CD4-positive, alpha-beta T cell treated with Interleukin-15 for 1 hour (primary cell): Measurements from ENCODE around the gene MYL6B.

Experiments used
- DNase-seq: peaks from one replicate; pipeline ENCODE4 v3.0.0-alpha.2; 2020

The MYL6B gene

GRCh38 chr12:56124133-56124532 is 28.3 kb upstream of the MYL6B start:
- no peak for DNase-seq

GRCh38 chr12:56126732-56127239 is 25.6 kb upstream of the MYL6B start:
- no peak for DNase-seq

GRCh38 chr12:56127485-56127887 is 24.9 kb upstream of the MYL6B start:
- DNase-seq, result no peak

- peak; percentile 100 for DNase-seq
Measured at GRCh38 chr12:56127888-56128669, 24.3 kb upstream of the MYL6B start, which contains the start of gene ESYT1. Gene ESYT1, plus strand, starts transcription at chr12:56128267. Its CDS starts 53 bp downstream, at chr12:56128320.

GRCh38 chr12:56128670-56129205 is 23.6 kb upstream of the MYL6B start:
- no peak for DNase-seq

- peak; percentile 80 for DNase-seq
Measured at GRCh38 chr12:56129206-56129941, 23.0 kb upstream of the MYL6B start.

GRCh38 chr12:56129942-56130495 is 22.4 kb upstream of the MYL6B start:
- no peak for DNase-seq

- DNase-seq, result no peak
Measured at GRCh38 chr12:56130876-56131275, 21.5 kb upstream of the MYL6B start.

GRCh38 chr12:56134897-56135296 is 17.5 kb upstream of the MYL6B start:
- no peak for DNase-seq

GRCh38 chr12:56137853-56138571 is 14.4 kb upstream of the MYL6B start:
- no peak for DNase-seq

GRCh38 chr12:56141946-56142784 is 10.2 kb upstream of the MYL6B start:
- DNase-seq, result no peak

GRCh38 chr12:56143217-56143616 is 9.2 kb upstream of the MYL6B start:
- DNase-seq, result no peak

- DNase-seq, result no peak
Measured at GRCh38 chr12:56143870-56144269, 8.5 kb upstream of the MYL6B start.

- DNase-seq, result no peak
Measured at GRCh38 chr12:56145217-56145616, 7.2 kb upstream of the MYL6B start.

GRCh38 chr12:56146492-56147460 is 5.6 kb upstream of the MYL6B start:
- no peak for DNase-seq

GRCh38 chr12:56150563-56150962 is 1.8 kb upstream of the MYL6B start:
- DNase-seq, result no peak

GRCh38 chr12:56151672-56152131 is 685 bp upstream of the MYL6B start:
- peak; percentile 57 for DNase-seq

GRCh38 chr12:56152756-56153677 is 630 bp downstream of the MYL6B start:
- DNase-seq, result no peak

- DNase-seq, result no peak
Measured at GRCh38 chr12:56153678-56154065, 1.3 kb downstream of the MYL6B start.
